ENCODE measurements around the gene LGMN.
"Not testable (repeated sequence)": the region's sequence is repeated elsewhere in the genome, so short reads cannot be mapped to it uniquely, and the experiment has no call there.

LGMN gene

DNA sequence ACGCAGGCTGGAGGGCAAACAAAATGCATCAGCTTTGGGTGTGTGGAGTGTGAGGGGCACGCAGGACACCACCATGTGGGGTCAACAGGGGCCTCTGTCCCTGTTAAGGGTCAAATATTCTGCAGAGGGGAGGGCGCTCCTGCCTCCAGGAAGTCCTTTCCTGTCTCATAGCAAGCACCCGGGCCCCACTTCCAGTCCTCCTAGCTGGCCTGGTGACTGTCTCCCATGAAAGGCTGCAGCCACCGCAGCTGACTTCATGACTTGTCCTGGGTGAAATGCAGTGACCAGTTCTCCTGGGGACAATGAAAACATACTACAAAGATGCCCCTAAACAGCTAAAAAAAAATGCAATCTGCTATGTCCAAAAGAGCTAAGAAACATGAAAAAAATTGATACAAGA, 53.6 kb downstream of the LGMN start:
- peak; percentile 28 for DNase-seq (ENCODE audit: low read depth)

DNA sequence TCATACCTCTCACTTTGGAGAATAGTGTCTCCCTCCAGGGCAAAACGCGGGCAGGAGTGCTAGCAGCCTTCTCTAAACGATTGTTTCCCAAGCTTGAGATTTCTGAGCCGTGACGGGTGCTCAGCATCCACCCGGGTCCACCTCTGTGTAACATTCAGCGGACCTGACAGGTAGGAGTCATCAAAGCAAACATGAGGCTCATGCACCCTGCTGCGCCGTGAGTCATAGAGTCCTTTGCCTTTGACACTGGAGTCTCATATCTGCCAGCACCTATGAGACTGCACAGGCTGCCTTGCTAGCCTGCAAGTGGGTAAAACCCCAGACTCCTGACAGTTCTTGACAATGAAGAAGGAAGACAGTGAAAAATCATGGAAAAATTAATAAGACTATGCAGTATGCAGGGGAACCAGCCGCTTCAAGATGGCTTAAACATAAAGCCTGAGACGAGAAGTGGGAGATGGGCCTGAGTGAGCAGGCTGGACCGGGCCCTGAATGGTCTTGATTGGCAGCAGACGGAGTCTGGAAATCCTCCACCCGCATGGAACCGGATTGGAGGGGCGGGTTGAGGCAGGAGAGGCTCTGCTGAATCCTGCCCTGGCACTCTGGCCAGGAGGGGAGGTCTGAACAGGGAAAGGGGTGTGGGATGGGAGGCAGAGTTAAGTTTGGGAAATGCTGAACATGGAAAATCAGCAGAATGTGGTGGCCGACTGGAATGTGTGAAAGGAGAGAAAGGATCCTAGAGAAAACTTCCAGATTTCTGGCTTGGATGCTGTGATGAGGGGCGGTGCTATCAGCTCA, 54.2 kb downstream of the LGMN start:
- peak; percentile 22 for DNase-seq (ENCODE audit: low read depth)

DNA sequence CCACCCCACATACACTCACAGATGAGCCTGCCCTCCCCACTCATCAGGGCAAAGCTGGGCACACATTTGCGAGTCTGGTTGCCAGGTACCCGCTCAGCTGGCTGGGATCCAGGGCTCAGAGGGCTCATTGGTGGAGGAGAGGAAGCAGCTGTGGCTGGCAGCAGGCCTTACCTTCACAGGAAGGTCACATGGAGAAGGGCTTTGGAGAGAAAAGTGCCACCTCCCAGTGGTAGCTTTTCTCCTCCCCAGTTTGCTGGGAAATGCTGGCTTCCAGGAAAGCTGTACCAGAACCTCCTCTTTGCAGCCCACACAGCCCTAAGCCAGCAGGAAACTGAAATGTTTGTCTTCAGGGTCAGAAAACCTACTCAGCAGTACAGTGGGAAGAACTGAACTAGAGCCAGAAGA, 55.6 kb downstream of the LGMN start:
- DNase-seq (ENCODE audit: low read depth): peak; percentile 18

DNA sequence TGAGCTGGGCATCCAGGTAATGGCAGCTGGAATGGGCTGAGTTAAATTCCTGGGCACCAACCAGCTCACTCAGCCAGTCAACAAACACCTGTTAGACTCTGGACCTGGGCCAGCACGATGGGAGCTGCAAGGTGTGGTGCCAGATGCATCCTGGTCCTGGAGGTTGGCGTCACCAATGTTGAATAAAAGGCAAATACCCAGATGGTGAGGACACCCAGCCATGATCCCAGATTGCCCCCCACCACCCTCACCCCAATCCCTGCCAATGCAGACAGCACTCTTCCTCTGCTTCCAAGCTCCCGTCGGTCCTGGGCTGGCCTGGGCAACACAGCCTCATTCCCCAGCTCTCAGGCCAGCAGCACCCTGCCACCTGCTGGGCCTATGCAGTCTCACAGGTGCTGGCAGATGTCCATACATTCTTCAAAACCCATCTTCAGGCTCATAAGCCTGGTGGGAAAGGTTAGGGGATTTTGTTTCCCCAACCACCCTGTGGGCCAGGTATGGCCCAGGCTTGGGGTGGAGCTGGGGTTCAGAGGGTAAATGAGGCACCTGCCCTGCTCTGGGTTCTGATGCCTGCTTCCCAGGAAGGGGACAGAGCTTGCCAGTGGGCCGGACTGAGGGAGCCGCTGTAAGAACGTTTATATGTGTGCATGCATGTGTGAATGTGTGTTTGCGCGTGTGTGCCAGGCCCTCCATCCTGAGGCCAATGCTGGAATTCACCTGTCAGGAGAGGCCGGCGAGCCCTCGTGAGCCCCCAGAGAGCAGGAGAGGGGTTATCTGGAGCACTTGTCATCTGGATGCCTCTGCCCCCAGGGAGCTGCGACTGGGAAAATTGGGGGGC, 58.0 kb downstream of the LGMN start:
- peak; percentile 60 for DNase-seq (ENCODE audit: low read depth)

DNA sequence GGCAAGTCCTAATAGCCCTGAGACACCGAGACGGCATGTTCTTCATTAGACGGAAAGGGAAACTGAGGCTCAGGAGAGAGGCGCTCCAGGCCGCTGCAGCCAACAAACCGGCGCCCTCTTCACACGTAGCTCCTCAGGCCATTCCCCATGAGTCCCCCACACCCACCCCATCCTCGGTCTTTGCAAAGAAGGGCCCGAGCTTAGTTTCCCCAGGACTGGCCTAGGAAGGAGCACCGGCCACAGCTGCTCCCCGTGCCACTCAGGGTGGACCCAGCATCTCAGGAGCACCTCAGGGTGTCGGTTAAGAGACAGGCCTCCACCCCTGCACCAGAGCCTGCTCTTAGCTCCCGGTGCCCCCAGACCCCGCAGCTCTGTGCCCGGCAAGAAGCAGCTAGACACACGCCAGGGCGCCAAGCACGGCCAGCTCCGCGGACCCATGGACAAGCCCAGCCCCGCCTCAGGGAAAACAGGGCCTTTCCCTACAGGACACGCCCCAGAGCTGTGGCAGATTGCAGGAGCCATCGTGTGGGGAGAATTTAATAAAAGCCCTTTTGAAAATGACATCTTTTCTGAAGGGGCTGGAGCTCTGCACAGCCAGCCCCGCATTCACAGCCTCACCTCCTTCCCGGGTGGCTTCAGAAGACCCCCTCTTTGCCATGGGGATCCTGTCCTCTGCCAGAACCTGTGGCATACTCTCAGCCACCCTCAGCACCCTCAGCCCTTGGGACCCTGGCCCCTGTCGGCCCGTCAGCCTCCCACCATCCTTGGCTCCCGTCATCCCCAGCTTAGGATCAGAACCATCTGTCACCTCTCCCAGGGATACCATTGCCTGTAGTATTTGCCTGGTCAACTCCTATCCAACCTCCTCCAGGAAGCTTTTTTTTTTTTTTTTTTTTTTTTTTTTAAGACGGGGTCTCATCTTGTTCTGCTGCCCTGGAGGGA, 59.7 kb downstream of the LGMN start:
- DNase-seq (ENCODE audit: low read depth): no peak

DNA sequence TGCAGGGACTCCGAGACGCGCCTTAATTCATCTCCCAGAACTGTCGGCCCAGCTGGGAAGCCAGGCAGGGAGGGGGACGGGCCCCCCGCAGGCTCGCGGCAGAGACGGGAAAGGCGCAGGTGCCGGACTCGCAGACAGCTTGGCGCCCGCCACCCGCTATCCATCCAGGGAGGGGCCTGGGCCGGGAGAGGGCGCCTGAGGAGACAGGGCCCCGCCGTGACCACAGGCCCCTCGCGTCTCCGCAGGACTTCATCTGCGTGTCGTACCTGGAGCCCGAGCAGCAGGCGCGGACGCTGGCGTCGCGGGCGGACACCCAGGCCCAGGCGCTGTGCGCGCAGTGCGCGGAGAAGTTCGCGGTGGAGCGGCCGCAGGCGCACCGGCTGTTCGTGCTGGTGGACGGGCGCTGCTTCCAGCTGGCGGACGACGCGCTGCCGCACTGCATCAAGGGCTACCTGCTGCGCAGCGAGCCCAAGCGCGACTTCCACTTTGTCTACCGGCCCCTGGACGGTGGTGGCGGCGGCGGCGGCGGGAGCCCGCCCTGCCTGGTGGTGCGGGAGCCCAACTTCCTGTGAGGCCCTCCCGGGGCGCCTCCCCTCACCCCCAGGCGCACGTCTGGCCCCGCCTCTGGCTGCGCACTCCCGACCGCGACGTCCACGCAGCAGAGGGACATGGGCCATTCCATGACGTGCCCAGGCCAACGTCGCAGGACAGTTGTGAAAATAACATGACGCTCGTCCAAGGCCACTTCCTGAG, 60.6 kb downstream of the LGMN start:
- DNase-seq (ENCODE audit: low read depth): no peak

DNA sequence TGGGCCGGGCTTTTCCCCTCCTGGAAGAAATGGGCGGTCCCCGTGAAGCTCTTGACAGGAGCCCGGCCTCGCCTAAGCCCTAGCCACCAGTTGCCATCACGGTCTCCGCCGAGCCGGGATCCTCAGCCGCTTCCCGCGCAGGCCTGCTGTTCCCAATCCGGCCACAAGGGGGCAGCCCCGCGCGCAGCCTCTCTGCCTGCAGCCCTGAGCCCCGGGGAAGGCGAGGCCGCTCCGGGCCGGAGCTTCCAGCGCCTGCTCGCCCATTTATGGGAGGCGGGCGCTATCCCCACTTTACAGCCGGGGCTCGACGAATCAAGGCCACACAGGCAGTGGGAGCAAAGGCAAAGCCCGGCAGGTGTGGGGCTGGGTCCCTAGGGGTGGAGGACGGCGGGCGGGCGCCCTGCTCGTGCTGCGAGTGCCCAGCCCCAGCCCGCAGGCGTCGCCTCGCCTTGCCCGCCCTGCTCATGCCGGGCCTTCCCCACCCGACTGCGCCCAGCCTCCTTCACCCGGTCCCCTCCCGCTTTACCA, 61.5 kb downstream of the LGMN start:
- DNase-seq (ENCODE audit: low read depth): peak; percentile 78

DNA sequence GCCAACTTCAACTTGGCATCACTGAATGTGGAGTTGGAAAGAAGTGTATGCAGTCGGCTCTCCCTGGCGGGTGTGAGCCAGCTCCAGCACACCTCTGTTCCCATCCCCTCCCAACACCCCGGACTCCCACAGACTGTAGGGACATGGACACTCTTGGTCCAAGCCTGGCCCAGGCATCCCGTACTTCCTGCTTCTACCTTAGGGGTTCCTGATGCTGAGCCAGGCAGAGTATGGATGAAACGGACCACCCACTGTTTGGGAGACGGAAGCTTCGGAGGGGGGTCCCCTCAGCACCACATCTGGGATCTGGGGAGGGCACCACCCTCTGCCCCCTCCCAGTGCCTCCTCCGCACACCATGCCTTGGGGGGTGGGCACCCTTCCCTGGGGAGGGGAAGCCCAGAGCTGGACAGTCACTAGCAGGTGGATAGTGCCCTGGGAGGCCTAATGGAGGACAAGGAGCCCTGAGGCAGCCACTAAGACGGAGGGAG, 62.0 kb downstream of the LGMN start:
- no peak for DNase-seq (ENCODE audit: low read depth)

DNA sequence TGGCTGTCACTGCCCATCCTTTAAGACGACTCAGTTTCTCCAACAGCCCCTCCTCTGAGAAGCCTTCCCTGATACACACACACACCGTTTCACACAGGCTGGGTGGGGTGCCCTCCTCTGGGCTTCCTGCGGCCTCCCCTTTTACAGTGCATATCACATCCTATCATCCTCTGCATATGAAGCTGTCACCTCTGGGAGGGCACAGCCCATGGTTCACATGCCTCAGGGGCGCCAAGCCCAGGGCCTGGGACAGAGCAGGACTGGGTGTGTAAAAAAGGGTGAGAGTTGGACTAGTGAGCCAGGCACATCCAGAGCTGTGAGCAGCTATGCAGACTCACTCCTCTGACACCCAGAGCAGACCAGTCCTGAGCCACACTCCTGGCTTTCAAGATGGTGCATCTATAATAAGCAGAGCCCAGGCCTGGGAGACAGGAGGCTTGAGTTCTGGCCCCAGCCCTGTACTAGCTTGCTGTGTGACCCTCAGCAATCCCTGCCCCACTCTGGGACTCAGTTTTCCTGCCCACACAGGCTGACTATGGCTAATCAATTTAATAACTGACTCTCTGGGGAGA, 62.6 kb downstream of the LGMN start:
- DNase-seq (ENCODE audit: low read depth): no peak

DNA sequence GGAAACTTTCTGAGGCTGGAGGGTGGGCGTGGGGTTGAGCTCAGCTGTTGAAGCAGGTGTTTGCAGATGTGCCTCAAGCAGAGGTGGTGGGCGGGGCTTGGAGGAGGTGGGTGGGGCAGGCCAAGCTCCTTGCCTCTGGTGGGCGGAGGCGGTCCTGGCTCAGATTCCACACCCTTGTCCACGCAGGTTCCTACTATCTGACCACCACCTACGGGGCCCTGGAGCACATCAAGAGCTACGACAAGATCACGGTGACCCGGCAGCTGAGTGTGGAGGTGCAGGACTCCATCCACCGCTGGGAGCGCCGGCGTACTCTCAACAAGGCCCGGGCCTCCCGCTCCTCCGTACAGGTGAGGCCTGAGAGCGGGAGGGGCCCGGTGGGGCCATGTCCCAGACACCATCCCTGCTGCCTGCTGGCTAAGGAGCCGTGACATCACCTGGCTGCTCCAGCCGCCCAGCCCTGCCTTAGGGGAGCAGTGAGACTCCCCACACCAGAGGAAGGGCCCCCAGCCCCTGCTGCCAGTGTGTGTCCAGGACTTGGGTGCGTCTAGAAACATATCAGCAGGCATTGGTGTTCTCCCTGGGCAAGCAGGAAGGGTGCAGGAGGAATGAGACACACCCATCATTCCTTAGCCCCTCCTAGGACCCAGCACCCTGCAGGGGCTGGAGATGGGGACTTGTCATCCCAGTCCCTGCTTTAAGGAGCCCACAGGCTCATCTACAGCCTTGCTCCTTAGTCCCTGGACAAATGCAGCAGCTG, 63.4 kb downstream of the LGMN start:
- no peak for DNase-seq (ENCODE audit: low read depth)

DNA sequence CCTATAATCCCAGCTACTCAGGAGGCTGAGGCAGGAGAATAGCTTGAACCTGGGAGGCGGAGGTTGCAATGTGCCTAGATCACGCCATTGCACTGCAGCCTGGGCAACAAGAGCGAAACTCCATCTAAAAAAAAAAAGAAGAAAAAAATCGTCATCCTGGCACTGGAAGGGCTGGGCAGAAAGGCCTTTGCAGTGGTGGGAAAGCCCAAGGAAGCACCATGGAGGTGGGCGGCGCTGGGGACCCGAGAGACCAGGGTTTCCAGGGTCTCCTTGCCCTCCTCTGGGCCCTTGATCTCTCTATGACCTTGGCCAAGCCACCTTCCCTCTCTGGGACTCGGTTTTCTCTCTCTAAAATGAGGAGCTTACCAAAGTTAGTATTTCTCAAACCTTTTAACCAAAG, 65.4 kb downstream of the LGMN start:
- no peak for DNase-seq (ENCODE audit: low read depth)

DNA sequence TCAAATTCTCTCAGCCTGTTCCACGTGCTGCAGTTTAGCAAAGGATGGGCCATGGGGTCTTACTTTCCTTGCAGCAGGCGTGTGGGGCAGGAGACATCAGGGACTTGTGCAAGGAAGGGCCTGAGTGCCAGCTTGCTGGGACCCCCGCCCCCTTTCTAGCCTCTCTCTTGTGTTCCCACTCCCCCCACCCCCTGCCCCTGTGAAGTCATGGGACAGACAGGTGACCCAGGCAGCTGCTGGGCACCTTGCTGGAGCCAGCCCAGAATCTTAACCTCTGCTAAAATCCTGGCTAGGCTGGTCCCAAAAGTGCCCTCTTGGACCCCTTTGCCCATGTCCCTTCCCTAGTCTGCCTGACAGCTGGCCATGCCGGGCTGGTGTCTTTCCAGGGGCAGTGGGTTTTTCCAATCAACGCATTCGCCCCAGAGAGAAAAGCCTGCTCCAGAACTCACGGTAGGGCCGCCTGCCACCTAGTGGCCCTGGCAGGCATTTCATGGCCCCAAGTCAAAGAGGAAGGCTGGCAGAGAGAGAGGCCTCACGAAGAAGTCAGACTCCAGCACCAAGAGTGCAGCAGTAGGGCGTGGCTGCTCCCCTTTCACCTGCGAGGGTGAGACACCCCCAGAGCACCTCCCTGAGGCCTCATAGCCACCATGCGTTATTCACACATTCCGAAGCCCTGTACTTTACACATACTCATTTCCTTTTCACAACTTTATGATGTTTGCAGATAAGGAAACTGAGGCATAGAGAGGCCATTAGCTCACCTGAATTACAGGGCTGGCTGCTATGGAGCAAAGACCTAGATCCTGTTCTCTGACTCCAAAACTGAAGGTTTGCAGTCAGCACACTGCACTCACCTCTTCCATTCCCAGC, 67.4 kb downstream of the LGMN start:
- peak; percentile 78 for DNase-seq (ENCODE audit: low read depth)

DNA sequence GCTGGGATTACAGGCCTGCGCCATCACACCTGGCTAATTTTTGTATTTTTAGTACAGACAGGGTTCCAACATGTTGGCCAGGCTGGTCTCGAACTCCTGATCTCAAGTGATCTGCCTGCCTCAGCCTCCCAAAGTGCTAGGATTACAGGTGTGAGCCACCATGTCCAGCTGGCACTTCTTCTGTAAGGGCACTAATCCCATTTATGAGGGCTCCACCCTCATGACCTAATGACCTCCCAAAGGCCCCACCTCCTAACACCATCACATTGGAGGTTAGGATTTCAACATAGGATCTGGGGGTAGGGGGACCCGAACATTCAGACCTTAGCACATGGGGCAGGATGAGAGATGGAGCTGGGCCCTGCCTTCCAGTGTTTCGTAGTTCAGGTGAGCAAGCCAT, 68.1 kb downstream of the LGMN start:
- DNase-seq (ENCODE audit: low read depth): not testable (repeated sequence)

DNA sequence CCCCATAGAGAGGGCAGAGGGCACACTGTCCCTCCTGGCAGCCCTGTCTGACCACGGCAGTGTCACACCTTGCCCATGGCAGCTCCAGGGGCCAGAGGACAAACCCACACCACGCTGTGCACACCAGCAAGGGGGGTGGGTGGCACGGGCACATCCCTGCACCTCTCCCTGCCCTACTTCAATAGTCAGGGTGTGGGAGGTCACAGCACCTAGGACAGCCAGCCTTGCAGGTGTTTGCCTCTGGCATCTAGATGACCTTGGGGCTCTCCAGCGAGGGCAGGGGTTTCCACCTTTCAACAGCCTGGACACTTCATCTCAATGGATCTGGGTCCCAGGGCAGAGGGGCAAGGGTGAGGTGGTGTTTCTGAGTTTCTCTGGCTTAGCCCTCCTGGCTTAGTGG, 69.2 kb downstream of the LGMN start:
- no peak for DNase-seq (ENCODE audit: low read depth)

DNA sequence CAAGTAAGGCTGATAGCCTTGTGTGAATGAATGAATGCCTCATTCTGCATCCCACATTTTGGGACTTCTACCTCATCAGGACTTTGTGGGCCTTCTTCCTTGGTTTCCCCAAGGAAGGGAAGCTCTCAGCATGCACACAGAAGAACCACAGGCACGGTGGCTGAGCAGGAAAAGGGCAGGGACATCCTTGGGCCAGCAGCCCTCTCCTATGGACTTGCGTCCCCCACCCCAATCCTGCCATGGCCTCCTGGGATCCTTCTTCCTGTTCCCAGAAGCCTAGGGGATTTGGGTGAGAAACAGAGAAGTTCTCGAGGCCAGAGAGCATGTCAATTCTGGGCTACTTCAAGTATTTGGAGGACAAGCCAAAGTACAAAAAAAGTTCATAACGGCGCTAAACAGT, 69.7 kb downstream of the LGMN start:
- DNase-seq (ENCODE audit: low read depth): no peak

DNA sequence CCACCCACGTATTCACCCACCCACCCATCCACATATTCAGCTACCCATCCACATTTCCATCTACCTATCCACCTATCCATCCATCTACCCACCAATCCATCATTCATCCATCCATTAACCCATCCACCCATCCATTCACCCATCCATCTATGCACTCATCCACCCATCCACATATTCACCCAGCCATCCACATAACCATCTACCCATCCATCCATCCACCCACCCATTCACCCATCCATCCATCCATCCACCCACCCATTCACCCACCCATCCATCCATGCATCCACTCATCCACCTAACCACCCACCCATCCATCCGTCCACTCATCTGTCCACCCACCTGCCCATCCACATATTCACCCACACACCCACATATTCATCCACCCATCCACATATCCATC, 70.5 kb downstream of the LGMN start:
- no peak for DNase-seq (ENCODE audit: low read depth)

DNA sequence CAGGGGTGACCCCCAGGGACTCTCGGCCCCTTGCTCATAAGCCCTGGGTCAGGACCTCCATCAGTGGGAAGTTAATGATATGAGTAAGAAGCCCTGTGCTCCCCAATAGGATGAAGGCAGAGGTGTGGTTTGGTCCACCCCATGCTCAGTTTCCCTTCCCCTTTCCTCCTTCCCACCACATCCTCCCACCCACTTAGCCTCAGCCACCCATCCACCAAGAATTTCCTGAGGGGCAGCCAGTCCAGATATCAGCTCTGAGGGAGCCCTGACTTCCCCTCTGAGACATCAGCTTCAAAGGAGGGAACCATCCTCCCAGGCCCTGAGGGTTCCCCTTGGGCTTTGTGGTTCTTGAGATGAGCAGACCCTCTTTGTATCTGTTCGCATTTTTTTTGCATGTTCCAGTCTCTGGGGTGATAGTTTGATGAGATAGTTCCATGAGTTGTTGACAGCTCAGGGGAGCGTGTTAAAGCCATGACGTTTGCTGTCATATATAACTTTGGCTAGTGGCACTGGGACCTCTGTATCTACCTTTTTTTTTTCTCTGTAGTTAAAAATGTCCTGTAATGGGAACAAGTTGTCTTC, 71.2 kb downstream of the LGMN start:
- no peak for DNase-seq (ENCODE audit: low read depth)

DNA sequence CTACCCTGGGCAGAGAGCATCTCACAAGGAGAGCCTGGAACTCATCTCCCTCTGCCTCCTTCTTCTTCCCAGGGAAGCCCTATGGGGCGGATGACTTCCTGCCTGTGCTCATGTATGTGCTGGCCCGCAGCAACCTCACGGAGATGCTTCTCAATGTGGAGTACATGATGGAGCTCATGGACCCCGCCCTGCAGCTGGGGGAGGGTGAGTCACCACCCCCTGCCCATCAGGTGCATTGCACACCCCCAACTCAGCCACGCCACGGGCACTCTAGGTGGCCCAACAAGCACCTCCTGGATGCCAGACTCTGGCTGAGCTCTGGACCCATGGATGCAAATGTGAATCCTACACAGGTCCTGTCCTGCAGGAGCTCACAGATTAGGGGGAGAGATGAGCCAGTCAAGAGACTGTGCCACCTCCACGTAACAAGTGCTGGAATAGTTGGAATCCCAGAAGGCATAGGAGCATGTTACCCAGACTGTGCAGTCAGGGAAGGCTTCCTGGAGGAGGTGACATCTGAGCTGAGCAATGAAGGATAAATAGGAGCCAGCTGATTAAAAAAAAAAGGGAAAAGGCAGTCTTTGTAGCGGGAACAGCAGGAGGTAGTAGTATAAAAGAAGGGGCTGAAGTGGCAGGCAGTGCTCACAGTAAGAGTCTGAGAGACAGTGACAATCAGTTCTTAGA, 71.9 kb downstream of the LGMN start:
- no peak for DNase-seq (ENCODE audit: low read depth)
